Measurements from ENCODE around the gene ZNF497.
A peak's percentile ranks its signal among the peaks of the same experiment; 100 is the strongest.
"Not testable (repeated sequence)": the region's sequence is repeated elsewhere in the genome, so short reads cannot be mapped to it uniquely, and the experiment has no call there.

ZNF497 gene

DNA sequence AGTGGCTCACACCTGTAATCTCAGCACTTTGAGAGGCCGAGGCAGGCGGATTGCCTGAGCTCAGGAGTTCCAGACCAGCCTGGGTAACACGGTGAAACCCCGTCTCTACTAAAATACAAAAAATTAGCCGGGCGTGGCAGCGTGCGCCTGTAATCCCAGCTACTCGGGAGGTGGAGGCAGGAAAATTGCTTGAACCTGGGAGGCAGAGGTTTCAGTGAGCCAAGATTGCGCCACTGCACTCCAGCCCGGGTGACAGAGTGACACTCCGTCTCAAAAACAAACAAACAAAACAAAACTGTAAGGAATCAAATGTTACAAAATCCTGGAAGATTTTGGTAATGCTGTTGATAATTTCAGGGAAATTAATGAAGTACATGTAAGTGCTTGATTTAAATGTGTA is 14.5 kb downstream of the ZNF497 start:
- DNase-seq (ENCODE audit: low read depth in 3 of 3, low spot score in 1 of 3) = not testable (repeated sequence)

- peak; percentile 22 to 47 (median 41) for DNase-seq (ENCODE audit: low read depth in 3 of 3, low spot score in 1 of 3)
Measured at GRCh38 chr19:58346961-58347929, 15.3 kb downstream of the ZNF497 start.

DNA sequence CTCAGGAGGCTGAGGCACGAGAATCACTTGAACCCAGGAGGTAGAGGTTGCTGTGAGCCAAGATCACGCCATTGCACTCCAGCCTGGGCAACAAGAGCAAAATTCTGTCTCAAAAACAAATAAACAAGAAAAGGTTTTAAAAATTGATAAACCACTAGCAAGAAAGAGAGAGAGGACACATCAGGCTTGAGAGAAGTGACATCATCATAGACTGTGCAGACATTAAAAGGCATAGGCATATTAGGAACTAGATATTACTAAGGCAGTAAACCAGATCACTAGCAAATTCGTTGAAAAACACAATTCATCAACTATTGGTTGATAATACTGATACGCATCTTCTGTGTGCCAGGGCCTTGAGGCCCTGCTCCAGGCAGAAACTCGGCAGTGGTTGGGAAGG is 17.0 kb downstream of the ZNF497 start:
- DNase-seq (ENCODE audit: low read depth in 3 of 3, low spot score in 1 of 3) = no peak

DNA sequence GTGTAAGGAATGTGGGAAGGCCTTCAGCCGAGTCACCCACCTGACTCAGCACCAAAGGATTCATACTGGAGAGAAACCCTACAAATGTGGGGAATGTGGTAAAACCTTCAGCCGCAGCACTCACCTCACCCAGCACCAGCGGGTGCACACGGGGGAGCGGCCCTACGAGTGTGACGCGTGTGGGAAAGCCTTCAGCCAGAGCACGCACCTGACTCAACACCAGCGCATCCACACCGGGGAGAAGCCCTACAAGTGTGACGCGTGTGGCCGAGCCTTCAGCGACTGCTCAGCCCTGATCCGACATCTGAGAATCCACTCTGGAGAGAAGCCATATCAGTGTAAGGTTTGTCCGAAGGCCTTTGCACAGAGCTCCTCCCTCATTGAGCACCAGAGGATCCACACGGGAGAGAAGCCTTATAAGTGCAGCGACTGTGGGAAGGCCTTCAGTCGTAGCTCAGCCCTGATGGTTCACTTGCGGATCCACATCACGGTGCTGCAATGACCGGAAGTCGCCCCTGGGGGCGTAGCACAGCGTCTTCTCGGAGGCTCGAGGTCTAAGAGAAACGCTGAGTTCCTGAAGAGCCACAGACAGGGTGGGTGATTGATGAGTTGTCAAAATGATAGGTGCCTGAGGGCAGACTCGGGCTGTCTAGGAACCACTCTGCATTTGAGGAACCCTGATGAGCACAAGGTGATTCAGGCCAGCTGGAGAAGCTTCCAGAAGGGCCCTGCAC is 23.6 kb downstream of the ZNF497 start:
- no peak for DNase-seq (ENCODE audit: low read depth in 3 of 3, low spot score in 1 of 3)

DNA sequence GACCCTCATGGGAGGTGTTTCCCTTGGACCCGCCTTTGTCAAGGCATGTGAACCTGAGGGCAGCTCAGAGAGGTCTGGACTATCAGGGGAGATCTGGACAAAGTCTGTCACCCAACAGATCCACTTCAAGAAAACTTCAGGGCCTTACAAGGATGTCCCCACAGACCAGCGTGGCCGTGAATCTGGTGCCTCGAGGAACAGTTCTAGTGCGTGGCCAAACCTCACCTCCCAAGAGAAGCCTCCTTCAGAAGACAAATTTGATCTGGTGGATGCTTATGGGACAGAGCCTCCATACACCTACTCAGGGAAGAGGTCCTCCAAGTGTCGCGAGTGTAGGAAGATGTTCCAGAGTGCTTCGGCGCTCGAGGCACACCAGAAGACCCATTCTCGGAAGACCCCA is 24.2 kb downstream of the ZNF497 start:
- no peak for DNase-seq (ENCODE audit: low read depth in 3 of 3, low spot score in 1 of 3)

GRCh38 chr19:58336820-58337219 is 25.7 kb downstream of the ZNF497 start:
- DNase-seq (ENCODE audit: low read depth in 3 of 3, low spot score in 1 of 3) = no peak

DNA sequence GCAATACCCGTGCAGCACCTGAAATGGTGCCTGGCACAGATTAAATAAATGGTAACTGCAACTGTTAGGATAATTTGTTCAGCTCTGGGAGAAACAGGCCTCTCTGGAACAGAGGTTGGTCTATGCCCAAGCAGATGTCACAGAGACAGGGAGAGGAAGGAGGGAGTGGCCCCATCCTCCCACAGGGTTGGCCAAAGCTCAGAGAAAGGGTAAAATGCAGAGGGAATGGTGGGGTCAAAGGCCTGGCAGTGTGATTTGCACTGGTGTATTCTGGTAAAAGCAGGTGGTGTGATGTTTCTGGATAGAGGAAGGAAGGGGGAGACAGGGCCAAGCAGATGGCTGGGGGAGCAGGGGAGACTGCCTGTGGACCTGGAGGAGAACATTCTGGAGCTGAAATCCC is 26.3 kb downstream of the ZNF497 start:
- no peak for DNase-seq (ENCODE audit: low read depth in 3 of 3, low spot score in 1 of 3)

- DNase-seq (ENCODE audit: low read depth in 3 of 3, low spot score in 1 of 3) = no peak
Measured at GRCh38 chr19:58335630-58336029, 26.9 kb downstream of the ZNF497 start.

GRCh38 chr19:58334691-58335249 is 27.8 kb downstream of the ZNF497 start:
- no peak for DNase-seq (ENCODE audit: low read depth in 3 of 3, low spot score in 1 of 3)

GRCh38 chr19:58332697-58333096 is 29.9 kb downstream of the ZNF497 start:
- no peak for DNase-seq (ENCODE audit: low read depth in 3 of 3, low spot score in 1 of 3)

GRCh38 chr19:58330458-58330857 is 32.1 kb downstream of the ZNF497 start:
- DNase-seq (ENCODE audit: low read depth in 3 of 3, low spot score in 1 of 3) = no peak

DNA sequence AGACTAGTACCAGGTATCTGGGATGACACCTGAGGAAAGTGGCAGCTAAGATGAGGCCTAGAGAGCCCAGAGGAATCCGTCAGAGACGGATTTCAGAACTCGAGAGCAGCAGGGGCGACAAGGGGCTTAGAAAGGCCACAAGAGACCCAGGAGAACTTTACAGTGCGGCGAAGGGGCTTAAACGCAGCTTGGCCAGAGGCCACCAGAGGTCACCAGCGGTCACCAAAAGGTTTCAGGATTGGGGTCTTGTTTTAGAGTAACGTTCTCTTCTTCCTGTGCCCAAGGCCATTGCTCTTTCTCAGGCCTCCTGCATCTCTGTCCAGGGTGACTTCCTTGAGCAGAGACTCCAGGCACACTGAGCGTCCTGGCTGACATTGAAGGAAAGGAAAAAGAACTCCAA is 33.6 kb downstream of the ZNF497 start:
- DNase-seq (ENCODE audit: low read depth in 3 of 3, low spot score in 1 of 3) = no peak

GRCh38 chr19:58326914-58327726 is 35.4 kb downstream of the ZNF497 start, which contains the start of gene ZSCAN22:
ZSCAN22 (plus strand) TSS chr19:58326994; CDS start chr19:58334803, 7,809 bp downstream.
- DNase-seq (ENCODE audit: low read depth in 3 of 3, low spot score in 1 of 3) = peak; percentile 58 to 81 (median 61)

DNA sequence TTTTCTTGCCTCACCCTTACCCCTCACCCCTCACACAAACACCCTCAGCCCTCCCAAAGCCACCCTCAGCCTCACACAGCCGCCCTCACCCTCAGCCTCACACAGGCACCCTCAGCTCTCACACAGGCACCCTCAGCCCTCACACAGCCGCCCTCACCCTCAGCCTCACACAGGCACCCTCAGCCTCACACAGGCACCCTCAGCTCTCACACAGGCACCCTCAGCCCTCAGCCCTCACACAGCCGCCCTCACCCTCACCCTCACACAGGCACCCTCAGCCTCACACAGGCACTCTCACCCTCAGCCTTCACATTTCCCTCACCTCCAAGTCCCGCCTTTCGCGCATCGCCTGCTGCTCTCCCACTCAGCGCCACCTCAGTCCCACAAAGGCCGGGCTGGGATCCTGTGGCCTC is 36.0 kb downstream of the ZNF497 start:
- no peak for DNase-seq (ENCODE audit: low read depth in 3 of 3, low spot score in 1 of 3)

DNA sequence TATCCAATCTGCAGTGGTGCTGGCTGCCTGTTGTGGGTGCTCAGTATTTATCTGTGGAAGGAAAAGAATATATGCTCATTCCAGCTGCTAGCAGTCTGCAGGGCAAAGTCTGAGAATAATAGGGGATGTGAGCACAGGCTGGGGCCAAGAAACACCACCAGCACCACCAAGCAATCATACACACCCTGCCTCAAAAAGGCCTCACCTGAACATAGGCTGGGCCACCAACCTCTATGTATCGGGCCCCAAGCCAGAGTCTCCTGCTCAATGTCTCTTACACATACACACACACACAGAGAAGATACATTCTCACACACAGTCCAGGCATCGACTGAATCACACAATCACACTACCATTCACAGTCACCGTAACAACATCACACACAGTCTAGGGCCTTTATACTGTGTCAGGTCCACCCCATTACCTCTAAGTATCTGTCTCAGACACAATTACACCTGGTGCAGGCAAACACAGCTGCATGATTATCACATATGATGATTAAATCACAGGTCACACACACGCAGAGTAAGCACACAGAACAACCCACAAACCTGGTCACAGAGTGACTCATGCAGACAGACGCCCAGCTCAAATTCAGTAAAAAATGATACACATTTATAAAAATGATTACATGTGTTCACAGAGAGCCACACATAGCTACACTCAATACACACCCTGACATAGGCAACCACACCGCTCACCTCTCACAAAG is 37.1 kb downstream of the ZNF497 start:
- no peak for DNase-seq (ENCODE audit: low read depth in 3 of 3, low spot score in 1 of 3)

- no peak for DNase-seq (ENCODE audit: low read depth in 3 of 3, low spot score in 1 of 3)
Measured at GRCh38 chr19:58319241-58319640, 43.3 kb downstream of the ZNF497 start.

- no peak for DNase-seq (ENCODE audit: low read depth in 3 of 3, low spot score in 1 of 3)
Measured at GRCh38 chr19:58318297-58318696, 44.3 kb downstream of the ZNF497 start.

DNA sequence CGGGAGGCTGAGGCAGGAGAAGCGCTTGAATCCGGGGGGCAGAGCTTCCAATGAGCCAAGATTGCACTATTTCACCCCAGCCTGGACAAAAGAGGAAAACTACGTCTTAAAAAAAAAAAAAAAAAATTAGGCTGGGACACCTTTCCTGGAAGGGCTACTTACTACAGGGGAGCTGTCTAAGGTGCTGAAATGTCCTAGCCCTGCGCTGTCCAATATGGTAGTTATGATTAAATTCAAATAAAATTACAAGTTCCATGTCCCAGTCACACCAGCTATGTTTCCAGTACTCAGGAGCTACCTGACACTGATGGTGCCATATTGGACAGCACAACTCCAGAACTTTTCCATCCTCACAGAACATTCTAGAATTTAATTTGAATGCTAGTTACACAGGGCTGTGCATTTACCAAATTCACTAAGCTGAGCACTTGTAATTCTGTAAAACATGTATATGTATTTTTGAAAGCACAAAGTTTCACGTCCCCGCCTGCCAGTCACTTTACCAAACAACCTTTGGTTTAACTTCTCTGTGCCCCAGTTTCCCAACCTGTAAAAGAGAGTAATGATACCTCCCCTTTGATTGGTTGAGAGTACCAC is 45.0 kb downstream of the ZNF497 start:
- no peak for DNase-seq (ENCODE audit: low read depth in 3 of 3, low spot score in 1 of 3)

- DNase-seq (ENCODE audit: low read depth in 3 of 3, low spot score in 1 of 3) = no peak
Measured at GRCh38 chr19:58315580-58315979, 47.0 kb downstream of the ZNF497 start.

- DNase-seq (ENCODE audit: low read depth in 3 of 3, low spot score in 1 of 3) = no peak
Measured at GRCh38 chr19:58311345-58311865, 51.1 kb downstream of the ZNF497 start.

All from stimulated activated CD4-positive, alpha-beta T cell treated with anti-CD3 and anti-CD28 coated beads, TNF-alpha, amount 100 ng/mL, for 1 hour (primary cell).